Inflammatory macrophage treated with lipopolysaccharide for 4 hours (primary cell): ENCODE results near the gene E2F7.
"Not testable (repeated sequence)": the region's sequence is repeated elsewhere in the genome, so short reads cannot be mapped to it uniquely, and the experiment has no call there.

Experiments
- DNase-seq: peaks from one replicate; pipeline ENCODE4 v3.0.0-alpha.2; 2020

Gene E2F7, protein sequence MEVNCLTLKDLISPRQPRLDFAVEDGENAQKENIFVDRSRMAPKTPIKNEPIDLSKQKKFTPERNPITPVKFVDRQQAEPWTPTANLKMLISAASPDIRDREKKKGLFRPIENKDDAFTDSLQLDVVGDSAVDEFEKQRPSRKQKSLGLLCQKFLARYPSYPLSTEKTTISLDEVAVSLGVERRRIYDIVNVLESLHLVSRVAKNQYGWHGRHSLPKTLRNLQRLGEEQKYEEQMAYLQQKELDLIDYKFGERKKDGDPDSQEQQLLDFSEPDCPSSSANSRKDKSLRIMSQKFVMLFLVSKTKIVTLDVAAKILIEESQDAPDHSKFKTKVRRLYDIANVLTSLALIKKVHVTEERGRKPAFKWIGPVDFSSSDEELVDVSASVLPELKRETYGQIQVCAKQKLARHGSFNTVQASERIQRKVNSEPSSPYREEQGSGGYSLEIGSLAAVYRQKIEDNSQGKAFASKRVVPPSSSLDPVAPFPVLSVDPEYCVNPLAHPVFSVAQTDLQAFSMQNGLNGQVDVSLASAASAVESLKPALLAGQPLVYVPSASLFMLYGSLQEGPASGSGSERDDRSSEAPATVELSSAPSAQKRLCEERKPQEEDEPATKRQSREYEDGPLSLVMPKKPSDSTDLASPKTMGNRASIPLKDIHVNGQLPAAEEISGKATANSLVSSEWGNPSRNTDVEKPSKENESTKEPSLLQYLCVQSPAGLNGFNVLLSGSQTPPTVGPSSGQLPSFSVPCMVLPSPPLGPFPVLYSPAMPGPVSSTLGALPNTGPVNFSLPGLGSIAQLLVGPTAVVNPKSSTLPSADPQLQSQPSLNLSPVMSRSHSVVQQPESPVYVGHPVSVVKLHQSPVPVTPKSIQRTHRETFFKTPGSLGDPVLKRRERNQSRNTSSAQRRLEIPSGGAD

DNA sequence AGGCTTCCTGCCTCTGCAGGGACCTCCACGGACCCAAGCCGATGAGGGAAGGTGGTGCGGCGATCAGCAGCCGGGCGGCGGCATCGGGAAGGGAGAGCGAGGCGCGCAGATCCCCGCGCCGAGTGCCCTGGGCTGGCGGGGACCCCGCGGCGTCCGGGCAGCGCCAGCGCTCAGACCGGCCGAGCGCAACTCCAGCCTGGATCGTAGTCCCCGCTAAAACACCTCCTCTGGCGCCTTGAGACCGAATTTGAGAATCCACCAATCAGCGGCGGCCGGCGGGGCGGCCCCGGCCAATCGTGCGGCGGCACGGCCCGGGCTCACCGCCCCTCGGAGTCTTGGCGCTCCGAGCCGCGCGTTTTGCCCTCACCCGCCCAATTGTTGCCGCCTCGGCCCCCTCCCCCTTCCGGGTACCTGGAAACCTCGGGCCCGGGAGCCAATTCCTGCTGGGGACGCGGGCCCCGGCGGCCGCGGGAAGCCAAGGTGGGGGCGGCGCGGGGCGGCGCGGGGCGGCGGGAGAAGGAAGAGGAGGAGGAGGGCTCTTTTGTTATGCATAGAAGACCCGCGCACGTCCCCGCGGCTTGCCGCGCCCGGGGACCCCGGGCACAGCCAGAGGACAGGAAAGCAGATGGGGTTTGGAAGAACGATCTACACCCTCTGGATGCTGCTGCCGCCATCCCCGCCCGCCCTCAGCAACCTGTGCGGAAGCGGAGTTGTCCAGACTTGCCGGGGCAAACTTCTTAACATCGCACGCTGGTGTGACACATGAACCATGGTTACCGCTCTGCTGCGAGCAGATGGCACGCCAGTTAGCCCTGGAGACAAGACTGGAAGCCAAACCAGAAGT lies at the start of gene E2F7:
Gene E2F7 (minus strand): TSS at position 209 of the 844 bp plus-strand sequence. CDS start 934 bp downstream, outside the sequence.
- DNase-seq = peak; percentile 76

DNA sequence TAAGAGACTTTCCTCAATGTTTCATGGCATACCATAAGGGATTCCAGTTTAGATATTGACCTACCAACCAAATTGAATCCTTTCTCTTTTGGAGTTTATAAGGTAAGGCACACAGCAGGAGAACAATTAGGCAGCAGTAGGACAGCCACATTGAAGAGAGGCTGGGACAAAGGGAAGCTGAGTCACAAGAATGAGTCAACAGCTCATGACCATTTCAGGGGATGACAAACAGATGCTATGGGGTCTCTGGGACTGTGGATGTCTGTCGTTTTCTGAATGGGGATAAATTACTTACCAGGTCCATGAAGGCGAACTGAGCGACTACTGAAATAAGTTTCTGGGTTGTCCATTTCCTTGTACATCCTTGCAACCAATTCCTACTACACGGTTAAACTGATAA lies 48.6 kb upstream of the E2F7 start:
- DNase-seq = no peak

DNA sequence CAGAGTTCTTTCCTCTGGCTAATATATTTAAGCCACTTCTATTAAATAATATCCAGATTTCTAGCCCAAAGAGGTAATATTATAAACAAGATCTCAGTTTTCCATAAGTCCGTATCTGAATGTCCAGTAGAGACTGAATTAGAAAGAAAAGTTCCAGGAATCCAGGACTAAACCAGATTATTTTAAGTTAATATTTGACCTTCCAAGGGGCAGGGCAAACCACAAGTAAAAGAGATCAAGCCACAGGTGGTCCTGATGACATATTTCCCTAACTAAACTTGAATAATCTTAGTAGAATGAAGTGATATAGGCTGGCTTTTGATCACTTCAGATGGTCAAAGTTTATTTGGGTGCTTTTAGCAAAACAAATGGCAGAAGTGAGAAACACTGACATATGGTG lies 43.3 kb upstream of the E2F7 start:
- DNase-seq = no peak

DNA sequence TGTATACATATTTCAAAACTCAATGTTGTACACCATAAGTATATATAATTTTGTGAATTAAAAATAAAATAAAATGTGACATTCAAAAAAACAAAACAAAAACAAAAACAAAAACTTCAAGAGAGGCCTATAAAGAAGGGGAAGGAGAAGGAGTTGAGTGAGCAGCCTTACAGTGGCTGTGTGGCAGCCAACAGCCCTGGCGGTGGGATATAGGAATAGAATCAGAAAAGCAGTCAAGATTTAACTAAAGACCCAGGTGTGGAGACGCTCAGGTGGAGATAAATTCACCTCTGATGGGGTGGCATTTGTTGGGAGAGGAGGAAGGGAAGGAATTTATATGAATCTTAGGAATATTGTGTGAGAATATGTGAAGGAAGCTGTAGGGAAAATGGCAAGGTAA lies 41.8 kb upstream of the E2F7 start:
- DNase-seq = no peak

DNA sequence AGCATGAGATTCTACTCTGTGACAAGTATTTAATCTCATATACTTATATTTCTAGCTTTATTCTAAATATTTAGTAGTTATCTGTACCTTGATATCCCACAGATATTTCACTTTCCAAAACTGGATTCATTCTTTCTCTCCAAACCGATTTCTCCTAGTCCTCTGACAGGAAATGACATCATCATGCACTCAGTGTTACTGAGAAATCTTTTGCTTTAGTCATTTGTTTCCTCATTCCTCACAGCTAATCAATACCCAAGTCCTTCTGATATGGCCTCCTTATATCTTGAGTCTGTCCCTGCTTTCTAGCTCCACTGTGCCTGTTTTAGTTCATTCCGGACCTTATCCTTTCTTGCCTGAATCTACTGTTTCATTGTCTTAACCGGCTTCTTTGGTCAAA lies 39.4 kb upstream of the E2F7 start:
- no peak for DNase-seq

DNA sequence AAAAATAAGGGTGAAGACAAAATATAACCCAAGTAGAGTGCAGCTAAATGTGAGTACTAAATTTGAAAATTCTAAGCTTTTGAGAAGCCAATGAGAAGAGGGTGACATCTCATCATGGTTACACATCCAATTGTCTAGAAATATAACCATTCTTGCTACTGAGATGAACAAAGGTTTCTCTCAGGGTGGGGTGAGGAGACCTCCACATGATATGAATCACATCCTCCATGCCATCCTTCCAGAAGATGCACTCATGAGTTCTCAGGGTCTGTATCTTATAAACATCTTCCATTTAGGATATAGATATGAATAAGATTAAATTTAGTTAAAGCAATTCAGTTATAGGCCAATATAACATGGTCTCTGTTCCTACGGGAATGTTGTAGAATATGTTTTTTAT lies 38.9 kb upstream of the E2F7 start:
- no peak for DNase-seq

DNA sequence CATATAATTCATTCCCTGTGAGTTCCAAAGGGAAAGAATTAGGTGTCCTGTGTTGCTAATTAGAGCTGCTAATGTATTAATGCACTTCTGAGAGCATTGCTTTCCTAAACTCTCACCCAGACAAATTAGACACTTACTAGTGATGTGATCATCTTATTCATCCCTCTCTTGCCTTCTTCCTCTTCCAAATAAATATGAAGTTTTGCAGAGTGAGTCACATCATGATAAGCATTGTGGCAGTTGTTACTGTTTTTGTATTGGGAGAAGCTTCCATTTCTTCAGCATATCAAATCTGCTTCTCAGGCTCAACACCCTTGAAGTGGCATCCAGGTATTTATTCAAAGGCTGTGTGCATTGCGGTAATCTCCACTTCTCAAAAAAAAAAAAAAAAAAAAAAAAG lies 37.3 kb upstream of the E2F7 start:
- DNase-seq = no peak

DNA sequence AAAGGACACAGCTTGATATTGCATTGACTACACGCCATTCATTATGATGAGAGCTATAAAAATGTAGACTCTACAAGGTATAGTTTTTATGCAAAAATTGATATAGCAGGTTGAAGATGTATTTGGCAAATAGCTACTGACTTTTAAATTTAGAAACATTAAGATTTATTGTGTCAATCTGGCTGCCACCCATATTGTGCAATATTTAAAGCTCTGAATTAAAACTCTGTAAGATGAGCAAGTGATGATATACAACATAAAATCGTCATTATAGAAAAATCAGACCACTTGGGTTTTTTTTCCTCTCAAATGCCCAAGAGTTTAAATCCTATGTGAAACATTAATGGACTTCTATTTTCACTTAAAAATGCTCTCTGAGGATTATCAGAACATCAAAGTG lies 36.8 kb upstream of the E2F7 start:
- DNase-seq = no peak

DNA sequence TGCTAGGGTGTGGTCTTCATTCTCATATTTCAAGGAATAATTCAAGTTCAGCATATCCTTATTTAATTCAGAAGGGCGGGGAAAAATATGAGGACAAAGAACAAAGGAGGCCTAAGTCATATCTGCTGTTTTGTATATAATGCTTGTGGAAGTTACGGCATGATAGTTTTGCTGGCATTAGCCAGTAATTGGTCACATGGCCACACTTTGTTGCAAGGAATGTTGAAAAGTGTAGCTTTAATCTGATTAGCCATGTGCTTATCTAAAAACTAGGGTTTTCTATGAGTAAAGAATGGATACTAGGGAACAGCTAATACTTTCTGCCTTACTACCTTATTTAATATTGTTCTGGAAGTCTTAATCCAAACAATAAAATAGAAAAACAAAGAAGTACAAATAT lies 34.4 kb upstream of the E2F7 start:
- DNase-seq = no peak

DNA sequence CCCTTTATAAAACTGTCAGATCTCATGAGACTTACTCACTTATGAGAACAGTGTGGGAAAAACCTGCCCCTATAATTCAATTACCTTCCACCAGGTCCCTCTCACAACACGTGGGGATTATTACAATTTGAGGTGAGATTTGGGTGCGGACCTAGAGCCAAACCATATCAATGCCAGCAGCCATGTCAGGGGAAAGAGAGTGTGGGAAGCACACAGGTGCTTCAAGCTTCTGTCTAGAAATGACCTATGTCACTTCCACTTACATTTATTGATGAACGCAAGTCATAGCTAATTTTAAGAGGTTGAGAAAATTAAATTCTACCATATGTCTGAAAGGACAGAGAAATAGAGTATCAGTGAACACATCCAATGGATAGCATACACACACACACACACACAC lies 32.5 kb upstream of the E2F7 start:
- no peak for DNase-seq

DNA sequence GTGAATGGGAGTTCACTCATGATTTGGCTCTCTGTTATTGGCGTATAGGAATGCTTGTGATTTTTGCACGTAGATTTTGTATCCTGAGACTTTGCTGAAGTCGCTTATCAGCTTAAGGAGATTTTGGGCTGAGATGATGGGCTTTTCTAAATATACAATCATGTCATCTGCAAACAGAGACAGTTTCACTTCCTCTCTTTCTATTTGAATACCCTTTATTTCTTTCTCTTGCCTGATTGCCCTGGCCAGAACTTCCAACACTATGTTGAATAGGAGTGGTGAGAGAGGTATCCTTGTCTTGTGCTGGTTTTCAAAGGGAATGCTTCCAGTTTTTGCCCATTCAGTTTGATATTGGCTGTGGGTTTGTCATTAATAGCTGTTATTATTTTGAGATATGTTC lies 26.9 kb upstream of the E2F7 start:
- not testable (repeated sequence) for DNase-seq

DNA sequence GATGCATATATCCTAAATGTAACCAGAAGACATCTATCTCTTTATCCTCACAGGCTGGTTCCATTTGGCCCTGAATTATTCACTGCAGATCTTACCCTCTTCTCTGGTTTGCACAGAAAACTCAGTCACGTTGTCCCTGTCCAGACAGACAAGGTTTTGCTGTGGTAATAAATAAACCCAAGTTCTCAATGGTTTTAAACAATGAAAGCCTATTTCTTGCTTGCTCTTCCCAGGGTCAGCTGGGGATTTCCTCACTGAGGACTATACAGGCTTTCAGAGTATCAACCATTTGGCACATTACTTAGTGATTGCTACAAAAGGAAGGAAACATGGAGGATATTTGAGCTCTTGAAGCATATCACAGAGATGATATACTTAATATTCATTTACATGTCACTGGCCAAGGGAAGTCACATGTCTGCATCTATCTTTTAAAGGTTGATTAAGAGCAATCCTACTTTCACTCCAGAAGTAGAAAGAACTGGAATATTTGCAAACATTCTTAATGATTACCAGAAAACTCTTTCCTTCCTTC lies 24.4 kb upstream of the E2F7 start:
- no peak for DNase-seq

DNA sequence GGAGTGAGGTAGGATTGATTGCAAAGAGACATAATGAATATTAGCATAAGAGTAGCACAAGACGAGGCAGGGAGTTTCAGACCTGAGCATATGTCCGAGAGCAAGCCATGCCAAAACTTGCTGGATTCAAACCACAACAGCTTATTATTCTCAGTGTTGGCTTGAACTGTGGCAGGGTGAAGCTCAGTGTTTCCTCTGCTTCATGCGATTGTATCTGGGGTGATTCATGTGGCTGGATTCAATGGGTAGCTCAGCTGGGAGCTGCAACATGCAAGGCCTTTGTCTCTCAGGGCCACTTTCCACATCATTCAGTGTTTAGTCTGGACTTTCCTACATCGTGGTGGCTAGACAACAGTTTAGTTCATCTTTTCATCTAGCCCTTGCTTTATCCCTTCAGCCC lies 22.1 kb upstream of the E2F7 start:
- no peak for DNase-seq

DNA sequence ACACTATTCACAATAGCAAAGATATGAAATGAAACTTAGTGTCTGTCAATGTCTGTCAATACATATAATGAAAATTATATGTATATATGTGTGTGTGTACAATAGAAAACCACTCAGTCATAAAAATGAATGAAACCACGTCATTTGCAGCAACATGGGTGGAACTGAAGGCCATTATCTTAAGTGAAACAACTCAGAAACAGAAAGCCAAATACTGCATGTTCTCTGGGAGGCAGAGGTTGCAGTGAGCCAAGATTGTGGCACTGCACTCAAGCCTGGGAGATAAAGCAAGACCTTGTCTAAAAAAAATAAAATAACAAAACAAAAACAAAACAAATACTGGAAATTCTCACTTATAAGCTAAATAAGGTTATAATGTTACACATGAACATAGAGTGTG lies 16.7 kb upstream of the E2F7 start:
- DNase-seq = no peak

DNA sequence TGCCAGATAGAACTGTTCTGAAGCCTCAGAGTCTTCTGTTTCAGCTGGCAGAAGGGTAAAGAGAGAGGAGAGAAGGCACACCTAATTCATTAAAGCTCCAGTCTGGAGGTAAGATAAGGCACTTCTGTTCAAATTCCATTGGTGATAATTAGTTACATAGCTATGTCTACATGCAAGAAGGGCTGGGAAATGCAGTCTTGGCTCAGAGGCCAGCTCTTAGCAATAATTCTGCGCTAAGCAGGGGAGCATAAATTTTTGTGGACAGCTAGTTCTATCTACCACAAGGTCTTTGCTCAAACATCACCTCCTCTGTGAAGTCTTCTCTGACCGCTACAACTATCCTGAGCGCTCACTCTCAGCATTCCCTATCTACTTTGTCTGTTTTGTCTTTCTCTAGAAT lies 14.3 kb upstream of the E2F7 start:
- no peak for DNase-seq

DNA sequence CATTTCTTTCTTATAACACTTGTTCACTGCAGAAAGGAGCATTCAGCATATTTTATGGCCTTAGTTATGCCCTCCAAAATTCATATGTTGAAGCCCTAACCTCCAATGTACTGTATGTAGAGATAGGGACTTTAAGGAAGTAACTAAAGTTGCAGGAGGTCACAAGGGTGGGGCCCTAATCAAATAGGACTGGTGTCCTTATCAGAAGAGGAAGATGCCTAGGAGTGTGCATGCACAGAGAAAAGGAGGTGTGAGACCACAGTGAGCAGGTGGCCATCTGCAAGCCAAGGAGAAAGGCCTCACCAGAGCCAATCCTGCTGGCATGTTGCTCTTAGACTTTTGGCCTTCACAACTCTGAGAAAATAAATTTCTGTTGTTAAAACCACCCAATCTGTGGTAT lies 12.9 kb upstream of the E2F7 start:
- no peak for DNase-seq

DNA sequence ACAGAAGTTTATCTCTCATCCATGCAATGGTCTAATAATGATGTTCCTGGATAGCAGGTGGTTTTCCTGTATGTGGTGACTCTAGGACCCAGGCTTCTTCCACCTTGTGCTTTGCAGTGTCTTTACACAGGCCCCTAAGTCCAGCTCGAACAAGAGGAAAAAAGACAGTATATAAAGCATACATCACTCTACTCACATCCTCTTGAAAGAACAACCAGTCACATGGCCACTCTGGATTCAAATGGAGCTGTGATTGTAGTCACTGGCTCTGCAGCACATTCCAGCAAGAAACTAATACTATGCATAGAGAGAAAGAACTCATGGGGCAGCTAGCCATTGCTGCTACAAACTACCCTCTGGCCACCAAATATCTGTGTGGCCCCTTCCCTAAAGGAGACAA lies 11.5 kb upstream of the E2F7 start:
- DNase-seq = no peak

DNA sequence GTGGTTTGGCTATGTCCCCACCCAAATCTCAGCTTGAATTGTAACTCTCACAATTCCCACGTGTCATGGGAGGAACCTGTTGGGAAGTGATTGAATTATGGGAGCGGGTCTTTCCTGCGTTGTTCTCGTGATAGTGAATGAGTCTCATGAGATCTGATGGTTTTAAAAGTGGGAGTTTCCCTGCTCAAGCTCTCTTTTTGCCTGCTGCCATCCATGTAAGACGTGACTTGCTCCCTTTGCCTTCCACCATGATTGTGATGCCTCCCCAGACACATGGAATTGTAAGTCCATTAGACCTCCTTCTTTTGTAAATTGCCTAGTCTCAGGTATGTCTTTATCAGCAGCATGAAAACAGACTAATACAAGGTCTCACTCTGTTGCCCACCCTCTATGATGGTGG lies 8.5 kb upstream of the E2F7 start:
- not testable (repeated sequence) for DNase-seq

DNA sequence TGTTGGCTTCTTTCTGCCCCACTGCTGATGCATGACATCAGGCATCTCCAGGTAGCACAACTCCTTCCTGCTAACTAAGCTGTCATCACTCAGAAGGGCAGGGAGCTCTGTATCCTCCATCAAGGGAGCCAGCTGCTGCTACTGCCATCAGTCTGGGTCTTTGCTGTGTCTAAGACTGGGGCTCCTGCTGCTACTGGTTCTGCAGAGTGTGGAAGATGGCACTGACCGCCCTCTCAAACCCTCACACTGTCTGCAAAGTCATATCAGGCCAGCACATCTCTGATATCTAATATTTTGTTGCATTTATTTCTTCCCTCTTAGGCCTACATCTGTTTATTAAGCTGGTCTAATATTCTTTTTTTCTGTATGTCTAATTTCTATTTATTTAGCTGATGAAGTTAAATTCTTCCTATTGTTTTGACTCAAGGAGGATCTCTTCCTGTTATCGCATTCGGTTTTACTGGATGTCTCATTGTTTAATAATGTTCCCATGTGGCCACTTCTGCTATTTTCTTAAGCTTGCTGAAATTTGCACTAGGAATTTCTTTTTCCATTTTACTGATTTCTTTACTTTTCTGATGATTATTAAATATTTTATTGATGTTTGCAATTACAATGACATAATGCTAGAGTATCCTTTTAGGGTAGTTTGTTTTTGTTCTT lies 7.6 kb upstream of the E2F7 start:
- DNase-seq = no peak

DNA sequence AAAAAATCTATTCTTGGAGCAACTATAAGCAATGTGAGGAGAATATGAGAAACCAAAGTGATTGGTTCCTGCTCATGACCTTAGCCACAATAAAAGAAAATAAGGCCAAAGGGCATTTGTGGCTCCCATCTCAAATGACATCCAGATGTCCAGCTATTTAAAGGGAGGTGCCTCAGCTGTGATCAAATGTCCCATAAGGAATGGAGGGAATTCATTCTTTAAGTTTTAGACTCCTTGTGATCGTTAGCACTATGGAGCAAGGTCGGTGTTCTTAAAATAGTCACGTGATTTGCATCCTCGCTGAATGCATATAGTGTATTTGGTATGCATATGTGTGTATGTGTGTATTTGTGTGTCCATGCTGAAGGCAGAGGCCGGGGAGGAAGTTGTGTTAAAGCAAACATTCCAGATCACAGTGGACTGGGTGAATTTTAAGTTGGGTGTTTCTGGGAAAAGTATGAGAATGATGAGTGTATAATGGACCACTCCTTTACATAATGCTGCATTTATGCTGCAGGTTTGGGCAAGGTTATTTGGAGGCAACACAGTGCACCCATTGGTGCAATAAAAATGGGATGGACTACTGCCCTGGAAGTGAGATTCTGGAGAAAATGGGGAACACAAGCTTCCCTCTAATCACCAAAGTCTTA lies 5.6 kb upstream of the E2F7 start:
- DNase-seq = no peak

DNA sequence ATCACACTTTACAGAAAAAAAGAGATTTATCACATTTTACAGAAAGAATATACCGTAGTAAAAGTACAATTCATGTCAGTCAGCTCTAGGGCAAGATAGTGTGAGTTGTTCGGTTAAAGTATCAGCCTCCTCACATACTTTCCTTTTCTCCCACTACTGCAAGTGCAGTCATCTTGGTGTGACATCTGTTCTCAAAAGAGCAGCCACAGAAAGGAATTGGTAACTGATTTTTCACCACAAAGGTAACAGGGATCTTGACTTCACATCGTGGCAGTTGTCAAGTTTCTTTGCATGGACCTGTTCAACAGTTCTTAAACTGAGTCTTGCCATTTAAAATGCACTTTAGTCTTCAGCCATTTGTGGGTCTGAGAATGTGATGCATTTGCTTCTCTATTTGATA lies 5.0 kb upstream of the E2F7 start:
- no peak for DNase-seq

DNA sequence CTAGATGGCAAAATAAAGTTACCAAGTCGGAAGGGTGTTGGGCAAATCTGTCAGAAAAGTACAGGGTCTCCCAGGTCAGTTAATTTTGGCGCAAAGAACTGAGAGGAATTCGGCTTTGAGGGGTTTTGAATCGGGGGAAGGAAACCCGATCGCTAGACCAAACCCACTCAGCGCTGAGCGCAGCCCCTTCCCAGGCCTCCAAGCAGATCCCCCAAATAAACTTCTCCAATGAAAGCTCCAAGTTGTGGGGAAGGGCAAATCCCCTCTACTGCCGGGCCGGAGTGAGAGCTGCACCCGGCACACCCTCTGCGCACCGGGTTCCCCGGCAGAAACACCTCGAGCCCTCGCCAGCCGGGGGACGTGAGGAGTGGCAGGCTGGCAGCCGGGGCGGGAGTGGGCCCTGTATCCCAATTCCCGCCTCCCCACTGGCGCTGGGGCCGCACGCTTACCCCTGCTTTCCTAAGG lies 441 bp downstream of the E2F7 start:
- no peak for DNase-seq
